GM19043 (cell line): Measurements from ENCODE around the gene ULBP2.
"Not testable (repeated sequence)": the region's sequence is repeated elsewhere in the genome, so short reads cannot be mapped to it uniquely, and the experiment has no call there.

Experiments
- ATAC-seq: cut with Tn5 transposase; IDR thresholded peaks from one replicate; pipeline ENCODE4 v1.9.1; 2021; ENCODE audit warnings: low read depth; ENCODE audit not compliant: unreplicated experiment

The ULBP2 gene

GRCh38 chr6:149991472-149991795, 49.6 kb downstream of the ULBP2 start:
- ATAC-seq: not testable (repeated sequence)

GRCh38 chr6:149991838-149992237, 50.0 kb downstream of the ULBP2 start:
- ATAC-seq: no peak

GRCh38 chr6:149995235-149995750, 53.5 kb downstream of the ULBP2 start:
- ATAC-seq: no peak

- ATAC-seq: no peak
Observed at GRCh38 chr6:149995971-149996370, 54.2 kb downstream of the ULBP2 start.
